Middle frontal gyrus (tissue), 1 donor: ENCODE data around the gene ESRRG.

Experiments used
- DNase-seq: peaks from one replicate; pipeline ENCODE4 v3.0.0-alpha.2; 2015; ENCODE audit warnings: low spot score; ENCODE audit errors: extremely low spot score

ESRRG gene

DNA sequence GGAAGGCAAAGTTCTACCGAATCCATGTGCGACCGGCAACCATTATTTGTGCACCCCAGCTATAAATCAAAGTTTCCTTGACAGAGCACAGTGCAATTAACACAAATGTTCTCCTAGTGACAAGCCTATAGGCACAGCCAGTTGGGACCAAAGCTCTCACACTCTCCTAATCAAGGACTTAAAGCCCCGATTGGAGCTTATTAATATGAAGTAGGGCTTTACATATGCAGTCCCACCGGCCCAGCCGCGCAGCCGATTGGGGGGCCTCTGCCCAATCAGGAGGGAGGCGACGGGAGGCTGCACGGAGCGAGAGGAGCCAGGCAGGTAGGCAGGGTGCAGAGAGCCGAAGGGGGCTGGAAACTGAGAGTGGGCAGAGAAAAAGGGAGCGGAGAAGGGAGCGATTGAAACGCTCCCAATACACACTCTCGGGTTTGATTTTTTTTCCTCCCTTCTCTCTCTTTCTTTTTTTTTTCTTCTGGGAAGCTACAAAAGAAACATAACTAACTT lies at the start of gene ESRRG:
TSS of gene ESRRG (minus strand) at position 156 of the 507 bp plus-strand sequence. CDS start at position 26, 130 bp downstream.
- DNase-seq = no peak

DNA sequence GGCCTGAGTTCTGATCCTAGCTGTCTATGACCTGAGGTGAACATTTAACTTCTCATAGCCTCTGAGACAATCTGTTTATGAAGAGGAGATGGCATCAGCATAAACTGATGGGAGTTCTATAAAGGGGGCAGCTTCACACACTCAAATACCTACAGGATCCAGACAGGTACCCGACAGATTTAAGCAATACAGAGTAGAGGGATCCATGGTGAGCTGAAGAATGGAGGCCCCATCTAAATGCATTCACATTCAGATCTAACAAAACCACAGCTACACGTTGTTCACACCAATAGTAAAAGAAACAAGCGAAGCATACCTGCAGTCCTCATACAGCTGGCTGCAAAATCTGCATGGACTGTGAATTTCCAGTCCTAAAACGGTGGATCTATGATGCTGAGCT lies 48.7 kb upstream of the ESRRG start:
- no peak for DNase-seq

DNA sequence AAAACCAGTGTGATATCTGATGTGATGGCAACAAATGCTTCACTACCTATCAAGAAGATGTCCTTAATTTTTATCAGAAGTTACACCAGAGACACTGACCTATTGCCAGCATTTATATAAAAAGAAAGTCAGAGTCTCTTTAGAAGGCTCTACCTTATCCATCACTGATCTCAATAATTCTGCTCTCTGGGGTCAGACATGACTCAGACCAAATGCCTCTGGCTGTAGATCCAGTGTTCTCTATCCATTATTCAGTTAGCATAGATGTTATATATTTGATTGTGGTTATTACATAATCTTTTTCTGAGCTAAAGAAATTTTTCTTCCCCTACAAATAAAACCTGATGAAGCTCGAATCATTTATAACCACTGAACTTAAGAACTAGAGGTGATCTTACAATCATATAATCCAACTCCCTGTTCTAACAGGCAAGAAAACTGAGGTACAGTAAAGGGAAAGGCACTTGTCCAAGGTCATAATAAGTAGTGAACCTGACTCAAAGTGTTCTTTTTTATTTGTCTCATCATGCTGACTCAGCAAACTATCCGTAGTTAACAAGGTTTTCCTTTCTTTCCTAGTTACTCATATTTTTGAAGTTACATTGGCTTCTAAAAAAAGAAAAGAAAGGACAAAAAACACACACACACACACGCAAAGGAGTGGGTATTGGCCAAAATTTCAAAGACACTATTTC lies 43.6 kb upstream of the ESRRG start:
- DNase-seq = no peak

- no peak for DNase-seq
Observed at GRCh38 chr1:216765346-216766300, 42.4 kb upstream of the ESRRG start.

DNA sequence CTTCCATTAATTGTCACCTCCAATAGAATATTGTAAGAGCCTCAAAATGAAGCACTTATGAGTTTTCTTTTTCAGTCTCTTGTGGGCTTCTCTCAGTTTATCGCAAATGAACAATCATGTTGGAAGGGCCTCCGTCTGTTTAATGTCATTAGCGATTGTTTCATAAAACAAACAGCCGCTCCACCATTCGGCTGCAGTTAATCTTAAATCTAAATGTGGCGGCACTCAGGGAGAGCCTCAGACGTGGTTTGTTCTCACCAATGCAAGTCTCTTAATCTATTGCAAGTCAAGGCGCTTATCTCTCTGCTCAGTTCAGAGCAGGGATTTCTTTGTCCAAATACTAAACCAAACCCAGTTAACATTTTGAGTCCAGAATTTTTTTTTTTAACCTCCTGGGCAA lies 34.9 kb upstream of the ESRRG start:
- DNase-seq = no peak

DNA sequence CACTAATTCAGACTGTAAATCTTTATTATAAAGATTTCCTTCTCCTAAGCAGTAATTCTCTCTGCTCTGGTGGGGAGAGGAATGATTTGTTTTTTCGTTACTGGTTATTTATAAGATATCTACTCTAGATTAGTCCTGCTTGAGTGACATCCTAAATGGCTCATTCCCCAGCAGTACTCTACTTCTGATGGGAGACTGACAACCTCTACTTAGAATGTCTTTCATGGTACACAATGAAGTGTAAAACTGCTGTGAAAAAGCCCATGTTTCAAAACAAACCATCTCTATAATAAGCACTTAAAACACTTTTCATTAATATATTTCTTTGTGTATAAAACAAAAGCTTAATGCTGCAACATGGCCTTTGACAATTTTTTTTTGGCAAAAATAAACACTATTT lies 33.9 kb upstream of the ESRRG start:
- DNase-seq = no peak

GRCh38 chr1:216750961-216751360 lies 27.7 kb upstream of the ESRRG start:
- peak; percentile 19 for DNase-seq

DNA sequence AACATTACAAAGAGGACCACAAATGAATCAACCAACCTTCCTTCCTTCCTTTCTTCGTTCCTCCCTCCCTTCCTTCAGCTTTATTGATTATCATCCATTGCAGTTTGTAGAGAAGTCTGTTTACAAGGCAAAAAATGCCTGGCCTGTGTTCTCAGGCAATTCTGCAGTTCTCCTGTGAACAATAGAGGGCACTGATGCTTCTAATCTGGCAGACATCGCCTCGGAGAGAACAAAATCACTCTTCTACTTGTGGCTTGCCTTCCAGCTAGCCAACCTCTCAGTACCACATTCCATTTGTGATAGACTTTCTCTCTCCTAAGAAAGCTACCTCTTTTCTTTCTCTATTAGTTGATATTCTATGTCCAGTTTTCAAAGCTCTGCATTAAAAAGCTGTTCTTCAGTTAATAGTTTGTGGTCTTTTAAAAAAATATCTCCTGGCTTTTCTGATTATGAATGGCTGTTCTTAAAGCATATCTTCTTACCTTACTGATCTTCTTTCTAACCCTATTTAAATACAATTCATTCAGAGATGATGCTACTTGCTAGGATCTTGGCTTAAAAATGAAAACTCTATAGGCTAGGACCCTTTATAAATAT lies 26.9 kb upstream of the ESRRG start:
- DNase-seq = peak; percentile 70

DNA sequence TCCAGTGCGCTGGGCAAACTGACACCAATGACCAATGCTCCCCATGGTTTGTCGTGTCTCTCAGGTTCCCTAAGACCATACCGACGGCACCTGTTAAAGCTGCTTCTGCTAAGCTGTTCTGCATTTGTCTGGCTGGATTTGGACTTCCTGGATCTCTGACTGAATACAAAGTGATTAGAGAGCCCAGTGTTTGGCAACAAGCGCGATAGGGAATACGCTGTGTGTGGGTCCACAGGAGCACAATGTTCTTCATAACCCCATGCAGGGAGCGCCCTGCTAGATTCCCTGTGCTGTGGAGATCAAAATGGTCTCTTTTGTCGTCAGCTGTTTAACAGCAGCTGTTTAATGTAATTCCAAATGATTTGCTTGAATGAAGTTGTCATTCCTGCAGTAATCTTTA lies 26.0 kb upstream of the ESRRG start:
- no peak for DNase-seq

DNA sequence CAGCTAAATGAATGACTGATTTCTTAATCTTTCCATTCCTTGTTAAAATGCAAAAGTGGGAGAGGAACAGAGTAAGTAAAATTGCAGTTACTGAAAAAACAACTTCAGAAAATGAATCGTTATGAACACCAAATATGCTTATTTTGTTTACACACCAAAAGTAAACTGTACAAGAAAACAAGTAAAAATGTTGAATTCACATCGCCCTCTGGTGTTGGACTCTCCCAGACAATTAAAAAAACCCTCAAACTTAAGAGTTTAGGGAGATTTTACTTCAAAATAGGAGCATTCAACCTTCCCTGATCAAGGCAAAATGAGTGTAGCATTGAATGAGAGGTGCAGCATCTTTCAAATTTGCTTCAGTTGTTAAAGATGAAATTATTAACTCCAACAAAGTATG lies 19.4 kb upstream of the ESRRG start:
- DNase-seq = no peak

DNA sequence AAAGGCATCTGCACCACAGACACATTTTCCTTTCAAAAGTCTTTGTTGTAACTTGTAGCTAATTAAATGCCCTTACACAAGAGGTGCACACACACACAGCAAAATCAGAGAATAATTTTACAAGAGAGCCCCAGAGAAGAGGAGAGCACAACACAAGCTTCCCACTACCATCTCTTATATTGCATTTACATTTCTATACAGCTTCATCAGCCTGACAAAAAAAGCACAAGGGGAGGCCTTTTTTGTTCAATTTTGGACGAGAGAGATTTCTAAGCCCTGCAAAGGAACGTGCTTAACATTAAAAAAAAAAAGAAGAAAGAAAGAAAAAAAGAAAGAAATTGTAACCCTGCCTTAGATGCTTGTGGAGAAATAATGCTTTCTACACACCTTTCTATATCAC lies 17.1 kb upstream of the ESRRG start:
- no peak for DNase-seq

GRCh38 chr1:216739793-216740192 lies 16.6 kb upstream of the ESRRG start:
- DNase-seq = no peak

- no peak for DNase-seq
Observed at GRCh38 chr1:216732121-216732520, 8.9 kb upstream of the ESRRG start.

GRCh38 chr1:216731562-216731961 lies 8.3 kb upstream of the ESRRG start:
- DNase-seq = no peak

DNA sequence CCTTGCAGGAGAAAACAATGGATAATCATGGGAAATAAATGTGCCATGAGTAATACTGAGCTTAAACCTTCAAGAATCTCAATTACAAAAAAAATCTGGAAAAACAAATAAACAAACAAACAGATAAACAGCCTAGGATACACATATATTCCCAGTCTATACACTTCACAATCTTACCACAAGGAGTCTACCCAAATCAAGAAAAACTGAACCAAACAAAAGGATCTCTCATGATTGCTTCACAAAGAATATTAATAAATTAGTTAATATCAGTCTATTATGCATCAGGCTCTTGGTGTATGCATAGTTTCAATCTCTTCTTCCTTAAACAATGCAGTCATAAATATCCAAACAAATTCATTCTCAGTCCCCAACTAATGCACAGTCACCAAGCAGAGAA lies 3.2 kb upstream of the ESRRG start:
- no peak for DNase-seq

DNA sequence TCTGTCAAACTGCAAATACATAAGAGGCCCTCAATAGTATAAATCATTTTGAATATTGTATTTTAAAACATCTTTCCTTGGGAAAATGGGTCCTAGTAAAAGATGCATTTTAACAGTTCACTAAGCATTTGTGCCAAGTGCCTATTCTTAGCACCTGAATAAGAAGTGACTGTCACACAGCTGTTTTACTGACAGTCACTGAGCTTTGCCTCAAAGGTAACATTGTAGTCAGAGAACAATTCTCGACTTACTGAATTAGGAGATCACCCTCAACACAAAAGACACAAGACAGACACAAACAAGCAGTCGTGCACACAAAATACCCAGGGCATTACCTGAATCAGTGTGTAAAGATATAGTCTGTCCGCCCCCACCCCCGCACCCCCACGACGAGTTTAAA lies 408 bp downstream of the ESRRG start:
- DNase-seq = no peak

GRCh38 chr1:216721863-216722262 lies 1.4 kb downstream of the ESRRG start:
- no peak for DNase-seq

DNA sequence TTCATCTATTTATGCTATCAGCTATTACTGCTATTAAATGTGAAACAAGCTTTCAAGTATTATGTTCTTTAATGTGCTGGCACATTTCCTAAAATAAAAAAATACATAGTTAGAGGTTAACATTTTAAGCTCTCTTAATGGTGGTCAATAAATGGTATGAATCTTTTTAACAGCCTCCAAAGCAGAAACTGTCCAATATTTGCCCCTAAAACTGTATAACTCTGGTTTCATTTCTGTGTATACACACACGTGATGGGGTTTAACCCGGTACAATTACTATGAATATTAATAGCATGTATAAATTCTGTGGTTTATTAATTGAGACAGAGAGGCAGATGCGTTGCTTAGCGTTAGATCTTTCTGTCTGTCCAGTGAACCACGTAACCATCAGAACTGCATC lies 2.2 kb downstream of the ESRRG start:
- no peak for DNase-seq

GRCh38 chr1:216711712-216712111 lies 11.5 kb downstream of the ESRRG start:
- DNase-seq = no peak

DNA sequence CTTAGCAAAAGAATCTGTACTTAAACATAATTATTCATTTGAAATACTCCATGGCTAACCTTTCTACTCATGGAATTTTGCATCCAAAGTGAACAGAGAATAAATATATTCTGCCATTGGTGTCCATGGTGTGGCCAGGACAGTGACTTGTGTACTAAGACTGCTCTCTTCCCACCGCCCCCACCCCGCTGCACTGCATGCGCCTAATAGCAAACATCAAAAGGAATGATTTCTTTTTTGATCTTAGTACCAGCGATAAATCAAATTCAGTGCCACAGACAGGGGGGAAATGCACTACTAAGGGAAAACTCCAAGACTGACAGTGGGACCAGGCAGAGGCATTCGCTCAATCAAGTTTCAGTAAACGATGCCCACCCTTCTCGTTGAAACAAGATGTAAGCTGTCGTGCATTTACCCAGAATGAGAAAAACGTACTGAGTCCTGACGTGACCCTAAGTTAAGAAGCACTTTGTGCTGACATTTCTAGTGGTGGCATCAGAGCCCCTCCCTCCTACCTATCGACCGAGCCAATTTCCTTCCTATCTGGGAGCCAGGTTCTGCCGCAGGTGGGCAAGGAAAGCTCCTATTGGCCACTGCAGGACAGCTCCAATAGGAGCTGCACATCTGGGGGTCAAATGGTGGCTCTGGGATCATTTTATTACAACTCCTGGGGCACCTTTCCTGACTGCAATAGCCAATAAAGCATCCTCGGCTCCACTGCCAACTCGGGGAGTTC lies 12.5 kb downstream of the ESRRG start:
- DNase-seq = no peak

DNA sequence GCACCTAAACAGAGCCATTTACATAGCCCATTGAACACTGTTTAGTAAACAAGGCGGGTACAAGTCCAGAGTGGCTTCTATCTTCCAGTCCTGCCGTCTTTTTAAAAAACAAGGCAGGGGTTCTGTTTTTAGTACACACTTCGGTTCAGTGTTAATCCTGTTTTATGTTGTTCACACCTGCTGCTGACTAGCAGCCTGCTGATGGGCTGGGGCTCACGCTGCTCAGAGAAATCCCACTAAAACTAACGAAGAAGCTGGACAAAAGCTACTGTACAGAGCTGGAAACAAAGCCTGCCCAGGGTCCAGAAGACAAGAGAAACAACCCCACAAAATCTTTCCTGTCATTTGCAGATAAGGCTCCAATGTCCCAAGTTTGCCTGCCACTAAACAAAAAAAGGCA lies 13.2 kb downstream of the ESRRG start:
- DNase-seq = no peak
